ENCODE results near the gene RHOB.

- TF ChIP-seq CTCF (IDR thresholded peaks at IDR 0.05): no peak
- TF ChIP-seq POLR2A (IDR thresholded peaks at IDR 0.05): no peak
Measured at GRCh38 chr2:20478961-20479360, 32.1 kb downstream of the RHOB start.

All from uterus (tissue), 2 donors.